SKM-1 treated with dmso at 0.1 percent for 144 hours (cell line): Measurements from ENCODE around the gene SLC5A1.

Experiments
- DNase-seq: peaks from one replicate; lab custom pipeline; 2025; ENCODE audit not compliant: unreplicated experiment; lab: John Stamatoyannopoulos, UW

Gene SLC5A1

GRCh38 chr22:32042924-32043323 lies at the start of gene SLC5A1:
Gene SLC5A1, plus strand, starts transcription at chr22:32043261. Its CDS starts 21 bp downstream, at chr22:32043282.
- no peak for DNase-seq

GRCh38 chr22:31995046-31995445 lies 48.0 kb upstream of the SLC5A1 start:
- DNase-seq, result no peak

GRCh38 chr22:31995807-31996206 lies 47.3 kb upstream of the SLC5A1 start:
- no peak for DNase-seq

- DNase-seq, result no peak
Measured at GRCh38 chr22:31998784-31999385, 44.2 kb upstream of the SLC5A1 start.

DNA sequence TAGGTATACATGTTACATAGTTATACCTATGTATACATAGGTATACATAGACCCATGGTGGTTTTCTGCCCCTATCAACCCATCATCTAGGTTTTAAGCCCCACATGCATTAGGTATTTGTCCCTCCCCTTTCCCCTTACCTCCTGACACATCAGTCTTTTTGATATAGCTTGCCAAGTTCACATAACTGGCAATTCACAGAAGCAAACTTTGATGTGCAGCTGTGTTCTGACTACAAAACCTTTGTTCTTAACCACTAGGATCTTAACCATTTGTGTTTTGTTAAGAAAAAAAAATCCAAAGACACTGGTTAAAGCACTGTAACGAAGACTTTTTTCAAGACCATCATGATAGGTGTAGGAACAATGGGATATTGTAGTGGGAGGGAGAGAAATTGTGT lies 42.9 kb upstream of the SLC5A1 start:
- no peak for DNase-seq

GRCh38 chr22:32005453-32005852 lies 37.6 kb upstream of the SLC5A1 start:
- DNase-seq, result no peak

DNA sequence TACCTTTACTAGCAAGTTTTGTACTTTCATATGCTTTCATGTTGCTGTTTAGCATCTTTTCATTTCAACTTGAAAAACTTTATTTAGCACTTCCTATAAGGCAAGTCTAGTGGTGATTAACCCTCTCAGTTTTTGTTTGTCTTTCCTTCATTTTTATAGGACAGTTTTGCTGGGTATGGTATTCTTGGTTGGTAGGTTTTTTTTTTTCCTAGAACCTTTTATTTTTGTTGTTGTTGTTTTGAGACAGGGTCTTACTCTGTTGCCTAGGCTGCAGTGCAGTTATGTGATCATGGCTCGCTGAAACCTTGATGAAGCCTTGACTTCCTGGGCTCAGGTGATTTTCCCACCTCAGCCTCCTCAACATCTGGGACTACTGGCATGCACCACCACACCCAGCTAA lies 29.9 kb upstream of the SLC5A1 start:
- DNase-seq, result no peak

DNA sequence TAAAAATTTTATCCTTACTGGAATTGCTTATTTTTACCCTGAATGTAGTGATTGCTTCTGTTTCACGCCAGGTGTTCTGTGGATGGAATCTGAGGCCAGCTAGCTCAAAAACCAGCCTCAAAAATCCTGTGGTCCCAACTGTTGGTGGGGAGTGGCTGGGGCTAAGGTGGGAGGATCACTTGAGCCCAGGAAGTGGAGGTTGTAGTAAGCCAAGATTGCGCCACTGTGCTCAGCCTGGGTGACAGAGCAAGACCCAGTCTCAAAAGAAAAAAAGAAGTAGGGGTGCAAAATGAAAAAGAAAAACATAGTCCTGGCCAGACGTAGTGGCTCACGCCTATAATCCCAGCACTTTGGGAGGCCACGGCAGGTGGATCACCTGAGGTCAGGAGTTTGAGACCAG lies 27.0 kb upstream of the SLC5A1 start:
- peak; percentile 18 for DNase-seq

DNA sequence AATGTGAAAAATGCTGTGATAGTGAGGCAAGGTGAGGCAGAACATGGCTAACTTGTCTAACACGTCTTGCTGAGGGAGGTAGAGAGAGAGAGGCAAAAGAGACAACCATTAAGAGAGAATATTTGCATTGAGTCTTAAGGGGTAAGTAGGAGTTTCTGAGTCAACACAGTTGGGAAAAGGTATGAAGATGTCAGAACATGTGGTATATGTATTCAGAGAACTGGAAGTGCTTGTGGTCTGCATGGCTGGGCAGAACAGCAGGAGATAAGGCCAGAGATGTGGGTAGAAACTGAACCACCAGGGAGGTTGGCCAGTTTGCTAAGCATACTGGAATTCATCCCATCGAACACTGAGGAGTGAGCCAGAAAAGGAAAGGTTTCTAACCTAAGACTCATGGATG lies 25.0 kb upstream of the SLC5A1 start:
- DNase-seq, result no peak

DNA sequence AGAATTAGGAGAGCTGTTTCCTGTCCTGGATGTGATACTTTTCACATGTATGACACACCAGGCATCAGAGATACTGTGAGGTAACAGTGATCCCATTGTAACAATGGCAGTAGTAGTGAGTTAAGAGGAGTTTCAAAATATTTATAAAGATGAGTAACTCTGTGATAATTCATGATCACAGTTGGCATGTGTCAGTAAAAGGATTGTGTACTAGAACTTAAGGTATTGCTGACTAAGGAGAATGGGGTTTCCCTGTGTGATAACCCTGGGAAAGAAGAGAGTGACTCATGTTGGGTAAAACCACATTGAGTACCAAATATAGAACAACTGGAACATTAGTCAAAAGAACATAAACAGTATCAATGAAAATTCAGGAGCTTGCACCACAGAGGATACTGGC lies 22.9 kb upstream of the SLC5A1 start:
- no peak for DNase-seq

GRCh38 chr22:32021716-32022115 lies 21.3 kb upstream of the SLC5A1 start:
- DNase-seq, result no peak

DNA sequence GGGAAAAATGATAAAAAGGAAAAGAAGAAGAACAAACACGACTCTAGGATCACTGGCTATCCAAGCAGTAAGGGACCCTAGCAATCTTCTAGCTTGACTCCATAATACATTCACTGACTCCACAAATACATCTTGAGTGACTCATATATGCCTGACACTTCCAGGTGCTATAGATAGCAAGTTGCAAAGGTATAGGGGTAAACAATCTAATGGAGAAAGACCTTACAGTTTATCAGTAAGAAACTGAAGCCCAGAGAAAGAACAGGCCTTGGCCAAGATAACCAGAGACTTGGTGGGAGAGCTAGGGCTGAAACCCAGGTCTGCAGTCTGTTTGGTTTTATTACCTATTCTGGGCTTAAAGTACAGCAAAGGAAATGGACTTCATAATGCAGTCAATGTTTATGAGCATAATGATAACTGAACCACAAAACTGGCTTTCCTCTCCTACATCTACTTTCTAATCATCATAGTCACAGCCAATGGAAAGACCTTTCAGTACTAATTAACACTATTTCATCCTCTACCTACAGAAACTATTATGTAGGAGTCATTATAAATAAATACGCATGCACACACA lies 19.7 kb upstream of the SLC5A1 start:
- no peak for DNase-seq

- DNase-seq, result no peak
Measured at GRCh38 chr22:32024796-32025195, 18.3 kb upstream of the SLC5A1 start.

GRCh38 chr22:32030518-32031247 lies 12.4 kb upstream of the SLC5A1 start:
- no peak for DNase-seq

DNA sequence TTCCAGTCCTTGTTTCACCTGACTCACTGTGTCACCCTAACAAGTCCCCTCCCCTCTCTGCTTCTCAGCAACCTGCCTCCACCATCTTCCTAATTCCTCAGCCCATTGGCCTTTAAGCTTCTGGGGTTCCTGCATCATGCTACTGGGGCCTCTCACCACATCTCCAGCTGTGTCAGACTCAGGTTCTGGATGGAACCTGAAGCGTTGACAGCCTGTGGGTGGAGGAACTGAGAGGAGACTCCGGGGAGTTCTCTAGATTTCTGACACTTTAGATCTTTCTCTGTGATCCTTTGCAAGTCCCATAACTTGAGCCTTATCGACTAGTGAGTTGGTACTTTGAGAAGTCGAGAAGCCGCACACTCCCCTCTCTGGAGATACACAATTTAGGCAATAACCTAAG lies 11.6 kb upstream of the SLC5A1 start:
- no peak for DNase-seq

- no peak for DNase-seq
Measured at GRCh38 chr22:32034275-32034674, 8.8 kb upstream of the SLC5A1 start.

DNA sequence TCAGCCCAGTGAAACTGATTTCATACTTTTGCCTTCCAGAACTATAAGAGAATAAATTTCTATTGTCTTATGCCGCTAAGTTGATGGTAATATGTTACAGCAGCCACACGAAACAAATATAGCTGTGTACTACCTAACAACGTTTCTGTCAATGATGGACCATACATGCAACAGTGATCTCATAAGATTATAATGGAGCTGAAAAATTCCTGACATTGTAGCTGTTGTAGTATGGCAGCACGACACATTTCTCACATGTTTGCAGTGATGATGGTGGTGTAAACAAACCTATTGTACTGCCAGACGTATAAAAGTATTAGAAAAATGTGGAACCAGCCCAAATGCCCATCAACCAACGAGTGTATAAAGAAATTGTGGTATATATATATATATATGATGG lies 5.8 kb upstream of the SLC5A1 start:
- DNase-seq, result no peak

GRCh38 chr22:32040324-32040904 lies 2.6 kb upstream of the SLC5A1 start:
- DNase-seq, result no peak

DNA sequence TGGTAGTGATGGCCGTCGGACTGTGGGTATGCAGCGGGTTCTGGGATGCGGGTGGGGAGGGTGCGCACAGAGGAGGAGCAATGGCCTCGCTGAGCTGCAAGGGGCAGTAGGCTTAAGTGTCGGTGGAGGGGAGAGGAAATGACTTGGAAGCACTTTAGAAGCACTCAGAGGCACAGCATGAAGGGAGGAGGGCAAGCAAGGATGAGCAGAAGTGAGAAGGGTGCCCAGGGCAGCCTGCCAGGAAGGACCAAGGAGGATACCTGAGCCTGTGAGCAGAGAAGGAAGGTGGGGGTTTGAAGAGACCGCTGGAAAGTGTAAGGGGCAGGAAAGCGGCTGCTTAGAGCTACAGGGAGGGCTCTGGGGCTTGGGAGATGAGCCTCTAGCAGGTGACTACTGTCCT lies 330 bp downstream of the SLC5A1 start:
- DNase-seq, result no peak

- no peak for DNase-seq
Measured at GRCh38 chr22:32044477-32044876, 1.4 kb downstream of the SLC5A1 start.

GRCh38 chr22:32044913-32045312 lies 1.9 kb downstream of the SLC5A1 start:
- DNase-seq, result no peak

DNA sequence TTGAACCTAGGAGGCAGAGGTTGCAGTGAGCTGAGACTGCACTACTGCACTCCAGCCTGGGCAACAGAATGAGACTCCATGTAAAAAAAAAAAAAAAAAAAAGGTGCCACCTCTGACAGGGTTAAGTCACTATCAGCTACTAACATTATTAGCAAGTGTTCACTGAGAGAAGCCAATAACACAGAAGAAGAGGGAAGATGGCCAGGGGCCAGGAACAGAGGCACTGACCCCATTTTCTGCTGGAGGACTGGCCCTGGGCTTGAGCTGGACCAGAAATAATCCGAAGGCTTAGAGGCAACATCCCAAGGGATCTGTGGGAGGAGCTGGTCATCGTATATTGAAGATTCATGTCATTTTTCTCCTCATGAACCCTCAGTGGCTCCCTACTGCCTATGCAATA lies 5.0 kb downstream of the SLC5A1 start:
- no peak for DNase-seq
